HEK293 (cell line): Measurements from ENCODE around the gene ZNF335.

Experiments
- CTCF ChIA-PET: fragments of 350-600 bp; formaldehyde crosslinking; extraction: SDS; loops from one replicate; lab custom pipeline; 2021; ENCODE audit warnings: antibody characterized with exemption; lab: Yijun Ruan, JAX
- POLR2A ChIA-PET: fragments of 300-600 bp; formaldehyde crosslinking; extraction: SDS; loops from one replicate; lab custom pipeline; 2020; ENCODE audit warnings: antibody characterized with exemption, inconsistent platforms; lab: Yijun Ruan, JAX
- H3K27ac ChIP-seq: fragments of 200-500 bp; sonication (Bioruptor generic); 2 replicates; pipeline ENCODE4 v1.5.1; 2014; ENCODE audit warnings: low read depth, low read length, control low read depth, inconsistent platforms; ENCODE audit errors: extremely low read depth
- H3K36me3 ChIP-seq, 2 experiments: fragments of 200-500 bp in 1 of 2; sonication (Bioruptor generic) in 1 of 2; 1 replicate in 1 of 2; 2 replicates in 1 of 2; pipeline ENCODE4 v1.5.1; 2014 to 2017; ENCODE audit warnings: inconsistent platforms in 2 of 2, low read length in 2 of 2; ENCODE audit not compliant: control insufficient read depth in 2 of 2, insufficient read depth in 1 of 2
- H3K4me1 ChIP-seq: fragments of 200-500 bp; sonication (Bioruptor generic); 2 replicates; pipeline ENCODE4 v1.5.1; 2014; ENCODE audit warnings: mild to moderate bottlenecking, low read length, inconsistent platforms; ENCODE audit not compliant: control insufficient read depth, insufficient read depth
- H3K4me3 ChIP-seq: 2 replicates; pipeline ENCODE4 v1.5.1; 2011; ENCODE audit warnings: low read depth, mild to moderate bottlenecking, control low read depth, low read length, moderate library complexity
- H3K9me3 ChIP-seq: fragments of 200-500 bp; sonication (Bioruptor generic); 2 replicates; pipeline ENCODE4 v1.5.1; 2014; ENCODE audit warnings: low read depth, low read length, inconsistent platforms; ENCODE audit not compliant: control insufficient read depth, insufficient read depth
- BCL11B ChIP-seq: fragments of 450-650 bp; formaldehyde crosslinking; IDR thresholded peaks from 2 replicates; pipeline ENCODE4 v1.5.1; 2016; ENCODE audit warnings: low read depth, missing biosample characterization, missing genetic modification characterization
- GLIS1 ChIP-seq: fragments of 450-650 bp; formaldehyde crosslinking; IDR thresholded peaks from 2 replicates; pipeline ENCODE4 v1.5.1; 2016; ENCODE audit warnings: missing biosample characterization, missing genetic modification characterization
- MEIS1 ChIP-seq: sonication (generic); formaldehyde crosslinking; IDR thresholded peaks from 2 replicates; pipeline ENCODE4 v1.8.1; 2022; ENCODE audit warnings: missing genetic modification reagents, mild to moderate bottlenecking, borderline replicate concordance
- PBX3 ChIP-seq: sonication (generic); formaldehyde crosslinking; IDR thresholded peaks from 2 replicates; pipeline ENCODE4 v1.8.1; 2022; ENCODE audit warnings: mild to moderate bottlenecking, moderate library complexity, missing genetic modification reagents
- PRDM1 ChIP-seq: fragments of 450-650 bp; formaldehyde crosslinking; IDR thresholded peaks from 2 replicates; pipeline ENCODE4; 2016; ENCODE audit warnings: missing biosample characterization, missing genetic modification characterization
- REPIN1 ChIP-seq: fragments of 450-650 bp; formaldehyde crosslinking; IDR thresholded peaks from 2 replicates; pipeline ENCODE4 v1.5.1; 2017; ENCODE audit warnings: missing biosample characterization, missing genetic modification characterization, low read depth
- SP7 ChIP-seq: fragments of 450-650 bp; formaldehyde crosslinking; IDR thresholded peaks from 2 replicates; pipeline ENCODE4 v1.5.1; 2016; ENCODE audit warnings: missing biosample characterization, missing genetic modification characterization
- ZBTB1 ChIP-seq: fragments of 450-650 bp; formaldehyde crosslinking; IDR thresholded peaks from 2 replicates; pipeline ENCODE4 v1.5.1; 2016; ENCODE audit warnings: missing biosample characterization, missing genetic modification characterization
- ZFP69B ChIP-seq: fragments of 450-650 bp; formaldehyde crosslinking; IDR thresholded peaks from 2 replicates; pipeline ENCODE4 v1.5.1; 2016; ENCODE audit warnings: missing biosample characterization, missing genetic modification characterization
- ZNF157 ChIP-seq: fragments of 450-650 bp; formaldehyde crosslinking; IDR thresholded peaks from 2 replicates; pipeline ENCODE4 v1.5.1; 2016; ENCODE audit warnings: missing biosample characterization, missing genetic modification characterization
- ZNF169 ChIP-seq: fragments of 450-650 bp; formaldehyde crosslinking; IDR thresholded peaks from 2 replicates; pipeline ENCODE4 v1.5.1; 2016; ENCODE audit warnings: missing biosample characterization, missing genetic modification characterization
- ZNF23 ChIP-seq: fragments of 450-650 bp; formaldehyde crosslinking; IDR thresholded peaks from 2 replicates; pipeline ENCODE4 v1.5.1; 2016; ENCODE audit warnings: missing biosample characterization, missing genetic modification characterization, borderline replicate concordance
- ZNF266 ChIP-seq: fragments of 450-650 bp; formaldehyde crosslinking; IDR thresholded peaks from 2 replicates; pipeline ENCODE4 v1.5.1; 2016; ENCODE audit warnings: missing biosample characterization, missing genetic modification characterization, low read depth
- ZNF274 ChIP-seq, 2 experiments: fragments of 200-500 bp in 1 of 2; fragments of 450-650 bp in 1 of 2; sonication (Bioruptor generic) in 1 of 2; formaldehyde crosslinking in 1 of 2; IDR thresholded peaks; 2 replicates each; pipeline versions ENCODE4 v1.5.1 to v1.6.1; 2014 to 2016; ENCODE audit warnings: borderline replicate concordance in 1 of 2, inconsistent platforms in 1 of 2, low read length in 1 of 2, missing biosample characterization in 1 of 2, missing genetic modification characterization in 1 of 2
- ZNF292 ChIP-seq: fragments of 450-650 bp; formaldehyde crosslinking; IDR thresholded peaks from 2 replicates; pipeline ENCODE4 v1.5.1; 2016; ENCODE audit warnings: low read depth, missing biosample characterization, missing genetic modification characterization, borderline replicate concordance
- ZNF350 ChIP-seq: fragments of 450-650 bp; formaldehyde crosslinking; IDR thresholded peaks from 2 replicates; pipeline ENCODE4 v1.5.0; 2017; ENCODE audit warnings: missing biosample characterization, mild to moderate bottlenecking, missing genetic modification characterization
- ZNF366 ChIP-seq: fragments of 450-650 bp; formaldehyde crosslinking; conservative IDR thresholded peaks from 2 replicates; pipeline ENCODE4 v1.5.1; 2016; ENCODE audit warnings: missing biosample characterization, missing genetic modification characterization
- ZNF433 ChIP-seq: fragments of 450-650 bp; formaldehyde crosslinking; IDR thresholded peaks from 2 replicates; pipeline ENCODE4 v1.5.1; 2016; ENCODE audit warnings: missing biosample characterization, missing genetic modification characterization, low read depth
- ZNF521 ChIP-seq: fragments of 450-650 bp; formaldehyde crosslinking; IDR thresholded peaks from 2 replicates; pipeline ENCODE4 v1.5.1; 2017; ENCODE audit warnings: missing biosample characterization, mild to moderate bottlenecking, missing genetic modification characterization
- ZNF529 ChIP-seq: fragments of 450-650 bp; formaldehyde crosslinking; IDR thresholded peaks from 2 replicates; pipeline ENCODE4 v1.5.1; 2017; ENCODE audit warnings: missing genetic modification characterization, missing biosample characterization; ENCODE audit not compliant: insufficient replicate concordance
- ZNF549 ChIP-seq: fragments of 450-650 bp; IDR thresholded peaks from 2 replicates; pipeline ENCODE4 v1.5.1; 2018; ENCODE audit warnings: missing biosample characterization, missing genetic modification characterization, mild to moderate bottlenecking, inconsistent platforms, moderate library complexity
- ZNF561 ChIP-seq: fragments of 450-650 bp; IDR thresholded peaks from 2 replicates; pipeline ENCODE4 v1.5.1; 2018; ENCODE audit warnings: missing biosample characterization, missing genetic modification characterization, borderline replicate concordance
- ZNF660 ChIP-seq: fragments of 450-650 bp; IDR thresholded peaks from 2 replicates; pipeline ENCODE4 v1.5.1; 2018; ENCODE audit warnings: missing biosample characterization, mild to moderate bottlenecking, missing genetic modification characterization
- ZNF670 ChIP-seq: fragments of 450-650 bp; formaldehyde crosslinking; IDR thresholded peaks from 2 replicates; pipeline ENCODE4 v1.5.1; 2016; ENCODE audit warnings: missing biosample characterization, missing genetic modification characterization, low read depth
- ZNF747 ChIP-seq: fragments of 450-650 bp; formaldehyde crosslinking; IDR thresholded peaks from 2 replicates; pipeline ENCODE4 v1.5.1; 2016; ENCODE audit warnings: missing biosample characterization, missing genetic modification characterization
- ZNF830 ChIP-seq: fragments of 450-650 bp; IDR thresholded peaks from 2 replicates; pipeline ENCODE4 v1.5.0; 2018; ENCODE audit warnings: missing biosample characterization, missing genetic modification characterization, low read depth, mild to moderate bottlenecking, moderate library complexity
- ZNF843 ChIP-seq: fragments of 450-650 bp; formaldehyde crosslinking; IDR thresholded peaks from 2 replicates; pipeline ENCODE4 v1.5.1; 2016; ENCODE audit warnings: missing biosample characterization, missing genetic modification characterization
- TF ChIP-seq, protein P1 (sequence below): fragments of 450-650 bp; formaldehyde crosslinking; IDR thresholded peaks from 2 replicates; pipeline ENCODE4 v1.5.1; 2016; ENCODE audit warnings: missing biosample characterization, missing genetic modification characterization
- TF ChIP-seq, protein P2 (sequence below): fragments of 450-650 bp; IDR thresholded peaks from 2 replicates; pipeline ENCODE4 v1.5.1; 2018; ENCODE audit warnings: missing biosample characterization, missing genetic modification characterization
- TF ChIP-seq, protein P3 (sequence below): fragments of 450-650 bp; formaldehyde crosslinking; IDR thresholded peaks from 2 replicates; pipeline ENCODE4 v1.5.1; 2017; ENCODE audit warnings: missing biosample characterization, missing genetic modification characterization

Gene ZNF335

GRCh38 chr20:45981261-45981660 is 9.3 kb upstream of the ZNF335 start (continued):
- TF ChIP-seq, protein P1, sequence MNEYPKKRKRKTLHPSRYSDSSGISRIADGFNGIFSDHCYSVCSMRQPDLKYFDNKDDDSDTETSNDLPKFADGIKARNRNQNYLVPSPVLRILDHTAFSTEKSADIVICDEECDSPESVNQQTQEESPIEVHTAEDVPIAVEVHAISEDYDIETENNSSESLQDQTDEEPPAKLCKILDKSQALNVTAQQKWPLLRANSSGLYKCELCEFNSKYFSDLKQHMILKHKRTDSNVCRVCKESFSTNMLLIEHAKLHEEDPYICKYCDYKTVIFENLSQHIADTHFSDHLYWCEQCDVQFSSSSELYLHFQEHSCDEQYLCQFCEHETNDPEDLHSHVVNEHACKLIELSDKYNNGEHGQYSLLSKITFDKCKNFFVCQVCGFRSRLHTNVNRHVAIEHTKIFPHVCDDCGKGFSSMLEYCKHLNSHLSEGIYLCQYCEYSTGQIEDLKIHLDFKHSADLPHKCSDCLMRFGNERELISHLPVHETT: no peak
- TF ChIP-seq ZNF529: no peak
- TF ChIP-seq ZNF433 (tag by site-specific recombination): no peak
- no peak for TF ChIP-seq ZNF670 (tag by site-specific recombination)
- no peak for TF ChIP-seq ZNF521 (tag by site-specific recombination)
- TF ChIP-seq ZNF561 (tag by site-specific recombination): no peak
- TF ChIP-seq ZFP69B (tag by site-specific recombination): no peak
- TF ChIP-seq PBX3: no peak
- no peak for TF ChIP-seq ZNF157 (tag by site-specific recombination)
- TF ChIP-seq, all 188 proteins: peak for 0

GRCh38 chr20:45976086-45976485 is 4.1 kb upstream of the ZNF335 start:
- POLR2A ChIA-PET: no interaction called here
- CTCF ChIA-PET: interaction anchor here (4.3 kb wide), 1 partner anchor 11 kb away, joined by 37 read pairs; no protein-coding TSS in a partner anchor

DNA sequence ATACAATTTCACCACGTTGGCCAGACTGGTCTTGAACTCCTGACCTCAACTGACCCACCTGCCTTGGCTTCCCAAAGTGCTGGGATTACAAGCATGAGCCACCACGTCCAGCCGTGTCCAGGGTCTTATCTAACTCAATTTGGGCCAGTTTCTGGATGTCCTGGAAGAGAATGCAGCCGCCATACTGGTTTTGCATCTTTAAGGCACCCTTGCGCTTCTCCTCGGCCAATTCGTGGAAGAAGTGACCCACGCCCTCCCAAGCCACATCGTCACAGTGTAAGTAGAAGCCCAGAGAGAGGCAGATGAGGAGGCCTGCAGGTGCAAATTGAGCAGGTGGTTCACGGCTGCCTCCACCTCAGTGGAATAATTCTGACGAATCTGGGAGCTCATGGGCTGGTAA is 3.7 kb upstream of the ZNF335 start:
- Histone ChIP-seq H3K4me1 (no peaks in the 10 kb centered on the region), H3K27ac (no peak overlapping the region), H3K36me3 (peaks cover 0 to 1% of the 10 kb centered on the region in 2 experiments; a peak in 1 of 3 replicates), H3K9me3 (no peaks in the 10 kb centered on the region), H3K4me3 (no peak overlapping the region)
- ChIA-PET CTCF (interaction anchor here (3.3 to 4.3 kb wide), 2 partner anchors 11 to 38 kb away, joined by 15 to 37 read pairs; no protein-coding TSS in a partner anchor), POLR2A (no interaction called here)
- no peak for TF ChIP-seq ZNF292 (tag by site-specific recombination)
- TF ChIP-seq ZNF830 (tag by site-specific recombination): no peak
- no peak for TF ChIP-seq MEIS1 (CRISPR knock-in tag)
- no peak for TF ChIP-seq PRDM1 (tag by site-specific recombination)
- TF ChIP-seq ZNF747 (tag by site-specific recombination): no peak
- no peak for TF ChIP-seq SP7 (tag by site-specific recombination)
- no peak for TF ChIP-seq ZNF23
- no peak for TF ChIP-seq ZNF549 (tag by site-specific recombination)
- TF ChIP-seq ZNF274 (IDR thresholded peaks at IDR 0.05; ENCODE audit: low read length): no peak
- no peak for TF ChIP-seq ZNF274 (tag by site-specific recombination; IDR thresholded peaks at IDR 0.05; ENCODE audit: borderline replicate concordance)
- no peak for TF ChIP-seq ZNF670 (tag by site-specific recombination)
- TF ChIP-seq ZNF350: no peak
- TF ChIP-seq ZNF266 (tag by site-specific recombination): no peak
- TF ChIP-seq ZBTB1 (tag by site-specific recombination): no peak
- TF ChIP-seq, protein P2, sequence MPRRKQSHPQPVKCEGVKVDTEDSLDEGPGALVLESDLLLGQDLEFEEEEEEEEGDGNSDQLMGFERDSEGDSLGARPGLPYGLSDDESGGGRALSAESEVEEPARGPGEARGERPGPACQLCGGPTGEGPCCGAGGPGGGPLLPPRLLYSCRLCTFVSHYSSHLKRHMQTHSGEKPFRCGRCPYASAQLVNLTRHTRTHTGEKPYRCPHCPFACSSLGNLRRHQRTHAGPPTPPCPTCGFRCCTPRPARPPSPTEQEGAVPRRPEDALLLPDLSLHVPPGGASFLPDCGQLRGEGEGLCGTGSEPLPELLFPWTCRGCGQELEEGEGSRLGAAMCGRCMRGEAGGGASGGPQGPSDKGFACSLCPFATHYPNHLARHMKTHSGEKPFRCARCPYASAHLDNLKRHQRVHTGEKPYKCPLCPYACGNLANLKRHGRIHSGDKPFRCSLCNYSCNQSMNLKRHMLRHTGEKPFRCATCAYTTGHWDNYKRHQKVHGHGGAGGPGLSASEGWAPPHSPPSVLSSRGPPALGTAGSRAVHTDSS (tag by site-specific recombination): no peak
- TF ChIP-seq ZNF660 (tag by site-specific recombination): no peak

More at GRCh38 chr20:45976086-45976485, 4.1 kb upstream of the ZNF335 start:
- Histone ChIP-seq H3K27ac (no peak overlapping the region), H3K36me3 (no peaks in the 10 kb centered on the region), H3K9me3 (no peaks in the 10 kb centered on the region), H3K4me3 (no peak overlapping the region), H3K4me1 (no peaks in the 10 kb centered on the region)
- no peak for TF ChIP-seq MEIS1 (CRISPR knock-in tag)
- no peak for TF ChIP-seq ZNF169
- TF ChIP-seq REPIN1 (tag by site-specific recombination): no peak
- no peak for TF ChIP-seq GLIS1 (tag by site-specific recombination)
- TF ChIP-seq ZNF366 (tag by site-specific recombination): no peak
- no peak for TF ChIP-seq ZNF561 (tag by site-specific recombination)
- TF ChIP-seq ZBTB1 (tag by site-specific recombination): no peak
- TF ChIP-seq, protein P3, sequence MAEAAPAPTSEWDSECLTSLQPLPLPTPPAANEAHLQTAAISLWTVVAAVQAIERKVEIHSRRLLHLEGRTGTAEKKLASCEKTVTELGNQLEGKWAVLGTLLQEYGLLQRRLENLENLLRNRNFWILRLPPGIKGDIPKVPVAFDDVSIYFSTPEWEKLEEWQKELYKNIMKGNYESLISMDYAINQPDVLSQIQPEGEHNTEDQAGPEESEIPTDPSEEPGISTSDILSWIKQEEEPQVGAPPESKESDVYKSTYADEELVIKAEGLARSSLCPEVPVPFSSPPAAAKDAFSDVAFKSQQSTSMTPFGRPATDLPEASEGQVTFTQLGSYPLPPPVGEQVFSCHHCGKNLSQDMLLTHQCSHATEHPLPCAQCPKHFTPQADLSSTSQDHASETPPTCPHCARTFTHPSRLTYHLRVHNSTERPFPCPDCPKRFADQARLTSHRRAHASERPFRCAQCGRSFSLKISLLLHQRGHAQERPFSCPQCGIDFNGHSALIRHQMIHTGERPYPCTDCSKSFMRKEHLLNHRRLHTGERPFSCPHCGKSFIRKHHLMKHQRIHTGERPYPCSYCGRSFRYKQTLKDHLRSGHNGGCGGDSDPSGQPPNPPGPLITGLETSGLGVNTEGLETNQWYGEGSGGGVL (tag by site-specific recombination): no peak
- no peak for TF ChIP-seq ZNF843 (tag by site-specific recombination)
- TF ChIP-seq BCL11B (tag by site-specific recombination): no peak
